IPS DF 6.9 (cell line): Measurements from ENCODE around the gene LRP5.

ENCODE experiments used
- DNase-seq: peaks from one replicate; pipeline ENCODE4 v3.0.0-alpha.2; 2013; ENCODE audit warnings: low read depth, low spot score
- H3K27ac ChIP-seq: one replicate; pipeline ENCODE4 v1.5.1; 2013; ENCODE audit warnings: low read length, control low read depth
- H3K27me3 ChIP-seq: 2 replicates; pipeline ENCODE4 v1.6.1; 2013; ENCODE audit warnings: mild to moderate bottlenecking, low read length; ENCODE audit not compliant: control insufficient read depth, insufficient read depth
- H3K36me3 ChIP-seq: 2 replicates; pipeline ENCODE4 v1.6.1; 2013; ENCODE audit warnings: low read length; ENCODE audit not compliant: control insufficient read depth, insufficient read depth
- H3K4me1 ChIP-seq: 2 replicates; pipeline ENCODE4 v1.6.1; 2013; ENCODE audit warnings: low read length; ENCODE audit not compliant: control insufficient read depth, insufficient read depth
- H3K4me3 ChIP-seq: 2 replicates; pipeline ENCODE4 v1.5.1; 2013; ENCODE audit warnings: mild to moderate bottlenecking, low read length
- H3K9me3 ChIP-seq: 2 replicates; pipeline ENCODE4 v1.6.1; 2013; ENCODE audit warnings: low read length, inconsistent platforms; ENCODE audit not compliant: control insufficient read depth, insufficient read depth
- WGBS: extraction: QIAGEN DNeasy Blood & Tissue Kit; methylation state at CpG from one replicate; pipeline ENCODE4 v1.1.7; 2013; ENCODE audit warnings: mixed read lengths, missing lambda C conversion rate; ENCODE audit not compliant: insufficient read length, insufficient coverage; 5-methylcytosine and 5-hydroxymethylcytosine counted together

Gene LRP5

GRCh38 chr11:68311160-68312116 is 953 bp upstream of the LRP5 start:
- Histone ChIP-seq H3K27ac (no peak overlapping the region), H3K4me3 (no peak overlapping the region; the same call in 1 of the 2 replicates), H3K9me3 (no peaks in the 10 kb centered on the region), H3K27me3 (no peaks in the 10 kb centered on the region), H3K36me3 (no peaks in the 10 kb centered on the region; the same call in 1 of the 2 replicates), H3K4me1 (peaks cover 6% of the 10 kb centered on the region)
- WGBS: no CpG with 5 or more reads among the region's 25 CpGs
- no peak for DNase-seq

- no CpG with 5 or more reads among the region's 102 CpGs for WGBS
- Histone ChIP-seq H3K4me3 (peak overlapping the region; percentile 60), H3K4me1 (peaks cover 15% of the 10 kb centered on the region), H3K27ac (no peak overlapping the region), H3K27me3 (no peaks in the 10 kb centered on the region), H3K9me3 (no peaks in the 10 kb centered on the region), H3K36me3 (no peaks in the 10 kb centered on the region; the same call in 1 of the 2 replicates)
- no peak for DNase-seq
Observed at GRCh38 chr11:68312780-68313573, 586 bp downstream of the LRP5 start.

GRCh38 chr11:68313574-68314202 is 1.3 kb downstream of the LRP5 start:
- Histone ChIP-seq H3K9me3 (no peaks in the 10 kb centered on the region), H3K27ac (no peak overlapping the region), H3K36me3 (no peaks in the 10 kb centered on the region; the same call in 1 of the 2 replicates), H3K4me1 (peaks cover 15% of the 10 kb centered on the region), H3K27me3 (no peaks in the 10 kb centered on the region), H3K4me3 (peak overlapping the region; percentile 60; the same call in 1 of the 2 replicates)
- WGBS: no CpG with 5 or more reads among the region's 19 CpGs
- no peak for DNase-seq

- no peak overlapping the region for H3K4me3 ChIP-seq
- no peaks in the 10 kb centered on the region for H3K9me3 ChIP-seq
- peaks cover 15% of the 10 kb centered on the region for H3K4me1 ChIP-seq
- no CpG with 5 or more reads among the region's 27 CpGs for WGBS
- no peaks in the 10 kb centered on the region; the same call in 1 of the 2 replicates for H3K36me3 ChIP-seq
- H3K27ac ChIP-seq: no peak overlapping the region
- no peaks in the 10 kb centered on the region for H3K27me3 ChIP-seq
- DNase-seq: no peak
Observed at GRCh38 chr11:68314203-68315170, 2.1 kb downstream of the LRP5 start.

- H3K27ac ChIP-seq: no peak overlapping the region
- H3K4me3 ChIP-seq: no peak overlapping the region
- H3K4me1 ChIP-seq: peaks cover 15% of the 10 kb centered on the region
- WGBS: no CpG with 5 or more reads among the region's 19 CpGs
- H3K27me3 ChIP-seq: no peaks in the 10 kb centered on the region
- no peaks in the 10 kb centered on the region for H3K9me3 ChIP-seq
- no peak for DNase-seq
- no peaks in the 10 kb centered on the region; the same call in 1 of the 2 replicates for H3K36me3 ChIP-seq
Observed at GRCh38 chr11:68315171-68315920, 3.0 kb downstream of the LRP5 start.

GRCh38 chr11:68317147-68317785 is 4.9 kb downstream of the LRP5 start:
- WGBS: no CpG with 5 or more reads among the region's 15 CpGs
- no peak overlapping the region; the same call in 1 of the 2 replicates for H3K4me3 ChIP-seq
- DNase-seq: no peak
- H3K9me3 ChIP-seq: no peaks in the 10 kb centered on the region
- no peak overlapping the region for H3K27ac ChIP-seq
- H3K27me3 ChIP-seq: no peaks in the 10 kb centered on the region
- peaks cover 15% of the 10 kb centered on the region for H3K4me1 ChIP-seq
- no peaks in the 10 kb centered on the region; the same call in 1 of the 2 replicates for H3K36me3 ChIP-seq

GRCh38 chr11:68321293-68322051 is 9.1 kb downstream of the LRP5 start:
- Histone ChIP-seq H3K27me3 (no peaks in the 10 kb centered on the region), H3K9me3 (no peaks in the 10 kb centered on the region), H3K4me3 (no peak overlapping the region), H3K4me1 (peaks cover 12% of the 10 kb centered on the region), H3K27ac (no peak overlapping the region), H3K36me3 (no peaks in the 10 kb centered on the region)
- DNase-seq: no peak
- WGBS: no CpG with 5 or more reads among the region's 16 CpGs

GRCh38 chr11:68322052-68322430 is 9.7 kb downstream of the LRP5 start:
- peaks cover 13% of the 10 kb centered on the region for H3K4me1 ChIP-seq

More at GRCh38 chr11:68322052-68322430, 9.7 kb downstream of the LRP5 start:
- DNase-seq: no peak
- Histone ChIP-seq H3K36me3 (no peaks in the 10 kb centered on the region), H3K27ac (no peak overlapping the region), H3K27me3 (no peaks in the 10 kb centered on the region), H3K9me3 (no peaks in the 10 kb centered on the region), H3K4me3 (no peak overlapping the region)
- no CpG with 5 or more reads among the region's 9 CpGs for WGBS
